GM19397 (cell line): ENCODE measurements around the gene FOXK1.
"Not testable (repeated sequence)": the region's sequence is repeated elsewhere in the genome, so short reads cannot be mapped to it uniquely, and the experiment has no call there.

ENCODE experiments used
- ATAC-seq: cut with Tn5 transposase; IDR thresholded peaks from one replicate; pipeline ENCODE4 v1.9.1; 2021; ENCODE audit warnings: mild to moderate bottlenecking, moderate library complexity; ENCODE audit not compliant: unreplicated experiment

Gene FOXK1

GRCh38 chr7:4797858-4798705 lies 116.0 kb downstream of the FOXK1 start:
- peak; percentile 61 for ATAC-seq

- no peak for ATAC-seq
Observed at GRCh38 chr7:4798706-4799235, 116.7 kb downstream of the FOXK1 start.

GRCh38 chr7:4799508-4800268 lies 117.6 kb downstream of the FOXK1 start:
- no peak for ATAC-seq

GRCh38 chr7:4800487-4800886 lies 118.4 kb downstream of the FOXK1 start:
- ATAC-seq, result no peak

GRCh38 chr7:4800926-4801838 lies 119.1 kb downstream of the FOXK1 start:
- no peak for ATAC-seq

- ATAC-seq, result no peak
Observed at GRCh38 chr7:4801839-4802231, 119.7 kb downstream of the FOXK1 start.

- not testable (repeated sequence) for ATAC-seq
Observed at GRCh38 chr7:4802577-4802976, 120.5 kb downstream of the FOXK1 start.

- ATAC-seq, result no peak
Observed at GRCh38 chr7:4803397-4804241, 121.5 kb downstream of the FOXK1 start.

GRCh38 chr7:4805110-4805983 lies 123.3 kb downstream of the FOXK1 start:
- no peak for ATAC-seq

- no peak for ATAC-seq
Observed at GRCh38 chr7:4805984-4806300, 123.8 kb downstream of the FOXK1 start.

GRCh38 chr7:4806983-4807597 lies 125.0 kb downstream of the FOXK1 start:
- ATAC-seq, result no peak

- no peak for ATAC-seq
Observed at GRCh38 chr7:4807598-4808016, 125.5 kb downstream of the FOXK1 start.

- no peak for ATAC-seq
Observed at GRCh38 chr7:4808026-4808425, 125.9 kb downstream of the FOXK1 start.

GRCh38 chr7:4808565-4808964 lies 126.5 kb downstream of the FOXK1 start:
- no peak for ATAC-seq

GRCh38 chr7:4809091-4809591 lies 127.0 kb downstream of the FOXK1 start:
- no peak for ATAC-seq

GRCh38 chr7:4809666-4810065 lies 127.6 kb downstream of the FOXK1 start:
- ATAC-seq, result no peak

GRCh38 chr7:4814433-4814832 lies 132.3 kb downstream of the FOXK1 start:
- no peak for ATAC-seq

- ATAC-seq, result no peak
Observed at GRCh38 chr7:4815121-4815520, 133.0 kb downstream of the FOXK1 start.
